Subcutaneous abdominal adipose tissue (tissue), 5 donors: ENCODE data around the gene AKT2.

ENCODE experiments used
- H3K27ac ChIP-seq: one replicate; pipeline ENCODE4 v1.7.0; 2013; ENCODE audit warnings: low read depth, mild to moderate bottlenecking, inconsistent platforms, low read length, moderate library complexity
- H3K27me3 ChIP-seq, 5 donors: one replicate each; pipeline ENCODE4 v1.7.0; 2013; ENCODE audit warnings: low read length in 5 of 5, inconsistent platforms in 1 of 5; ENCODE audit not compliant: control insufficient read depth in 5 of 5, insufficient read depth in 4 of 5
- H3K36me3 ChIP-seq, 5 donors: one replicate each; pipeline ENCODE4 v1.7.0; 2013; ENCODE audit warnings: low read length in 5 of 5; ENCODE audit not compliant: control insufficient read depth in 5 of 5, insufficient read depth in 5 of 5
- H3K4me1 ChIP-seq, 5 donors: one replicate each; pipeline ENCODE4 v1.7.0; 2013; ENCODE audit warnings: low read length in 5 of 5, mild to moderate bottlenecking in 3 of 5, moderate library complexity in 1 of 5; ENCODE audit not compliant: control insufficient read depth in 5 of 5, insufficient read depth in 5 of 5
- H3K4me3 ChIP-seq, 5 donors: one replicate each; pipeline ENCODE4 v1.7.0; 2013; ENCODE audit warnings: low read length in 5 of 5, low read depth in 1 of 5
- H3K9ac ChIP-seq, 5 donors: one replicate each; pipeline ENCODE4 v1.7.0; 2013; ENCODE audit warnings: low read length in 5 of 5, mild to moderate bottlenecking in 4 of 5, moderate library complexity in 3 of 5
- H3K9me3 ChIP-seq, 5 donors: one replicate each; pipeline ENCODE4 v1.7.0; 2013; ENCODE audit warnings: low read length in 5 of 5; ENCODE audit not compliant: control insufficient read depth in 5 of 5
- donor health status: healthy.
- donor health status: healthy.
- donor health status: healthy.
- donor health status: healthy.
- donor health status: healthy.

The AKT2 gene

DNA sequence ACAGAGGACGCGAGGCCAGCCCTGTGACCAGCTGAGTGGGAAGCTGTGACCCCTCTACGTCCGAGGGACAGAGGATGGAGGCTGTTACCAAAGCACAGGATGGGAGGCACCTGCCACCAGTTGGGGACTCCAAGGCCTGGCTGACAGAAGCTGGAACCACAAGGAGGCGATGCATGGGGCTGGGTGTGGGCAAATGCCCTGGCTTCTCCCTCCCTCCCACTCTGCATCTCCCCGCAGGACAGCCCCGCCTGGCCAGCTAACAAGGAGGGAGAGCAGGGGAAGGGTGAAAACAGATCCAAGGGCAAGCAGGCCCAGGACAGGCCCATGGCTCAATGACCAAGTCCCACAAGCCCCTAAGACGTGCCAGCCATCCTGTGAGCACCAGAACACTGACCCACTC, 28.6 kb downstream of the AKT2 start:
- Histone ChIP-seq H3K9ac (peak overlapping the region in 1 of 5 donors; percentile 43), H3K4me3 (no peak overlapping the region), H3K9me3 (no peaks in the 10 kb centered on the region), H3K36me3 (peaks cover 0 to 49% (median 44%) of the 10 kb centered on the region in 5 donors), H3K4me1 (peaks cover 0 to 61% (median 54%) of the 10 kb centered on the region in 5 donors), H3K27me3 (no peaks in the 10 kb centered on the region), H3K27ac (peak overlapping the region; percentile 69)

DNA sequence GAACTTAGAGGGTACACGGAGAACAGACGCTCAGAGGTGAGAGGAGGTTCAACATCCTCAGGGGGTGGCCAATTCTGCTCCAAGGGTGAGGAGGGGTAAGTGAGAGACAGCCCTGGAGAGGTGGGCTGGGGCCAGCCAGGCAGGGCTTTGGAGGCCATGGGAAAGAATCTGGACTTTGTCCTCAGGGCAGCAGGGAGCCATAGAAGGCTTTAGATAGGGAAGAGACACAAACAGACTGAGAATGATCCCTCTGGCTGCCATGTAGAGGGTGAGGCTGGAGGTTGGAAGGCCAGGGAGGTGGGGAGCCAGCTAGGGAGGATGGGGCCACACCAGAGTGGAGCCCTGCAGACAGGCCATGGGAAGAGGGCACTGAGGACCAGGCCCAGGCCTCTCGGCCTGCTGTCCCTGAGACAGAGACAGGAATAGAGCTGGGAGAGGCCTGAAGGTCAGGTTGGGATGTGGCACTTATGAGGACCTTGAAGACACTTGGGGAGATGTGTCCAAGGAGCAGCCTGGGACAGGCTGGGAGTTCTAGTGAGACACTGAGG, 29.5 kb downstream of the AKT2 start:
- H3K27ac ChIP-seq, result peak overlapping the region; percentile 69

DNA sequence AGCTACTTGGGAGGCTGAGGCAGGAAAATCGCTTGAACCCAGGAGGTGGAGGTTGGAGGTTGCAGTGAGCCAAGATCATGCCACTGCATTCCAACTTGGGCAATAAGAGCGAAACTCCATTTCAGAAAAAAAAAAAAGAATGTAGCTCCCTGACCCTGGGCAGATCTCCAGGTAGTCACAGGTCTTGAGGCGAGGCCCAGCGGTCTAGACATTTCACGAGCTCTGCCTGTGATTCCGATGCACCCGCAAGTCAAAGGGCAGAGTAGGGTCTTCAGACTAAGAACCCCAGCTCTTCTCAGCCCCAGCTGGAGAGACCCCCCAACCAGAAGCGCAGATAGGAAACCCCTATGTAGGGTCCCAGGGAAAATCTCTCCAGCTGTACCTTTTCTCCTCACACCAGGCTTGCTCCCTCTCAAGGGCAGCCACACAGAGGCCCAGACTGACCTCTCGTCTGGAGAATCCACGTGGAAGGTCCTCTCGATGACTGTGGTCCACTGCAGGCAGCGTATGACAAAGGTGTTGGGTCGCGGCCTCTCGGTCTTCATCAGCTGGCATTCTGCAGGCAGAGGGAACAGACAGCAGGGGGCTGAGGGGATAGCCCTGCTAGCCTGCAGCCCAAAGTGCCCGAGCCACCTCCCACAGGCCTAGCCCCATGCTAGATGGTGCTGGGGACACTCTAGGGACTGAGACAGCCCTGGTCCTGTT, 30.3 kb downstream of the AKT2 start:
- Histone ChIP-seq H3K4me1 (peaks cover 0 to 68% (median 51%) of the 10 kb centered on the region in 5 donors), H3K9me3 (no peaks in the 10 kb centered on the region), H3K9ac (no peak overlapping the region), H3K27ac (peak overlapping the region; percentile 37), H3K36me3 (peaks cover 0 to 57% (median 46%) of the 10 kb centered on the region in 5 donors), H3K4me3 (no peak overlapping the region), H3K27me3 (no peaks in the 10 kb centered on the region)

More for the DNA sequence above, 29.5 kb downstream of the AKT2 start:
- Histone ChIP-seq H3K36me3 (peaks cover 0 to 51% (median 44%) of the 10 kb centered on the region in 5 donors), H3K4me1 (peaks cover 0 to 62% (median 51%) of the 10 kb centered on the region in 5 donors), H3K9ac (no peak overlapping the region), H3K4me3 (no peak overlapping the region), H3K27me3 (no peaks in the 10 kb centered on the region), H3K9me3 (no peaks in the 10 kb centered on the region)

DNA sequence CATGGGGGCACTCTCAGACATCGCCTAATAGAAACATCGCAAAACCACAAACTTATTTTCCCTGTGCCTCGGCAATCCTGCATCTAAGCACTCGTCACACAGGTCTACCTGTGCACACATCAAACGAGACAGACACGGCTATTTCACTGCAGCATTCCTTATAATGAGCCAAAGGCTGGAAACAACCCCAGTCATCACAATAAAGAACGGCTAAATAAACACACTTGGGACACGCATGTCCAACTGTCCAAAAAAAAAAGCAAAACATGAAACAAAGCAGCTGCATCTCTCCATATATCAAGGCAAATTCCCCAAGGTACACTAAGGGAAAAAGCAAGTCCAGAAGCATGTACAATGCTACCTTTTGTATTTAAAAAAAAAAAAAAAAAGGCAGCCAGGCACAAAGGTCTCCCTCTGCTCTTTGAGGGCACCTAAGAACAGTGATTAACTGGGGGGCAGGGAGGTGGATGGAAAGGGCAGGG, 31.5 kb downstream of the AKT2 start:
- no peaks in the 10 kb centered on the region for H3K9me3 ChIP-seq
- peak overlapping the region; percentile 39 for H3K27ac ChIP-seq
- peaks cover 0 to 65% (median 50%) of the 10 kb centered on the region in 5 donors for H3K36me3 ChIP-seq
- H3K4me3 ChIP-seq, result no peak overlapping the region
- H3K9ac ChIP-seq, result no peak overlapping the region
- peaks cover 0 to 78% (median 58%) of the 10 kb centered on the region in 5 donors for H3K4me1 ChIP-seq
- H3K27me3 ChIP-seq, result no peaks in the 10 kb centered on the region

DNA sequence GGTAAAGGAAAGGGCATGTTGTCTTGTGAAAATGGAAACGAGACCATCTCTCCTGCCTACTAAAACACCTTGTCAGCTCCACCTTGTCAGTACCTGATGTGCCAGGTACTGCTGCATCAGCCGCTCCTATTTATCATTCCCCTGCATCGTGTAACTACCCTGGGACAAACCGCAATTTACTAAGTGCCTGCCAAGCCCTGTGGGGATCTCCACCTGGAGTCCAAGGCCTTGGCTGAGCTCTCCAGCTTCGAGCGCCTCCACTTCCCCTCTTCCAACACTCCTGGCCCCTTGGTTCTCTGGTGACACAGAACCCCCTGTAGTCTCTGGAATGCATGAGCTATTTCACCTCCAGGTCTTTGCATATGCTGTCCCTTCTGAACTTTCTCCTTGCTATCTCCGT, 32.8 kb downstream of the AKT2 start:
- Histone ChIP-seq H3K27ac (no peak overlapping the region), H3K27me3 (no peaks in the 10 kb centered on the region), H3K4me1 (peaks cover 0 to 87% (median 66%) of the 10 kb centered on the region in 5 donors), H3K4me3 (no peak overlapping the region), H3K9me3 (no peaks in the 10 kb centered on the region), H3K9ac (no peak overlapping the region), H3K36me3 (peaks cover 0 to 74% (median 59%) of the 10 kb centered on the region in 5 donors)

DNA sequence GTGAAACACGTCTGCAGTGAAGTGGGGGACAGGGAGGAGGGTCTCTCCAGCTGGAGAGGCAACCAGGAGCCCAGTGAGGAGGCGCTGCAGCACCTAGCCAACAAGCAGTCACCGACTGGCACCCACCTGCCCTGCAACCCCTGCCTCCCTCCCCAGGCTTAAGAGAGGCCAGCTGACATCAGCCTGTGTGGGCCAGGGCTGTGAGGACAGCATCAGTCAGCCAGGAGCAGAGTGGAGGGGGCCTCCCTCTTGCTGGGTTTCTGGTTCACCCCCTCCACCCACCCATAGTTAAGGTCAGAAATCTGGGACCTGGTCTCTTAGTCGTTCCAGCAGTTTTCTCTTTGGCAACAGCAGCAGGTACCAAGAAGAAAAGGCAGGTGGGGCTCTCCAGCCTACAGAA, 33.2 kb downstream of the AKT2 start:
- H3K4me1 ChIP-seq, result peaks cover 0 to 87% (median 66%) of the 10 kb centered on the region in 5 donors
- H3K4me3 ChIP-seq, result no peak overlapping the region
- no peak overlapping the region for H3K27ac ChIP-seq
- H3K27me3 ChIP-seq, result no peaks in the 10 kb centered on the region
- H3K36me3 ChIP-seq, result peaks cover 0 to 75% (median 59%) of the 10 kb centered on the region in 5 donors
- no peak overlapping the region for H3K9ac ChIP-seq
- no peaks in the 10 kb centered on the region for H3K9me3 ChIP-seq

DNA sequence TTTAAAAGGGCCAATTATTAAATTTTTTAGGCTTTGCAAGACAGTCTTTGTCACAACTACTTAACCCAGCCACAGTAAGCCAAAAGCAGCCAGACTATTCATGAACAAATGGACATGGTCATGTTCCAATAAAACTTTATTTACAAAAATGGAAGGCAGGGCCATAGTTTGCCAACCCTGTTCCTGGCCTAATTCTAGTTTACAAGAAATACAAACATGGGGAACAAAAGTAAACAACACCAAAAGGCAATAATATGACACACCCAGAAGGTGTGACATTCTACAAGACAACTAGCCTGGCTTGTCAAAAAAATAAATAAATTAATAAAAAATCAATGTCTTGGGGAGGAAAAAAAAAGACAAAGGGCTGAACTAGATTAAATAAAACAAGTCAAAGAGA, 33.9 kb downstream of the AKT2 start:
- Histone ChIP-seq H3K27ac (no peak overlapping the region), H3K9ac (no peak overlapping the region), H3K9me3 (no peaks in the 10 kb centered on the region), H3K36me3 (peaks cover 0 to 68% (median 52%) of the 10 kb centered on the region in 5 donors), H3K27me3 (no peaks in the 10 kb centered on the region), H3K4me3 (no peak overlapping the region), H3K4me1 (peaks cover 0 to 87% (median 65%) of the 10 kb centered on the region in 5 donors)

DNA sequence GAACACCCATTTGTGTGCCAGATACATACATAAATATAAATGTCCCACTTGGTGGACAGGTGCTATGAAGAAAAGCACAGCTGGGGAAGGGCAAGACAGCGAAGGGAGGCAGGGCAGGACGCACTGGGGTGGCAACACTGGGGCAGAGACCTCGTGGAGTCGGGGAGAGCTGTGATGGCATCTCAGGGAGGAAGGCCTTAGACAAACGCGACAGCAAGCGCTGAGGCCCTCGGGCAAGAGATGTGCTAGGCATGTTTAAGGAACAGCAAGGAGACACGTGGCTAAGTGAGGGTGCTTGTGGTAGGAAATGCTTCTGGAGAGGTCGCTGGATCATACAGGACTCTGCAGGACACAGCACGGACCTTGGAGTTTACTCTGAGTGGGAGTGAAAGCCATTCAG, 35.4 kb downstream of the AKT2 start:
- Histone ChIP-seq H3K27ac (peak overlapping the region; percentile 50), H3K27me3 (no peaks in the 10 kb centered on the region), H3K4me1 (peaks cover 4 to 87% (median 67%) of the 10 kb centered on the region in 5 donors), H3K9ac (no peak overlapping the region), H3K9me3 (no peaks in the 10 kb centered on the region), H3K4me3 (no peak overlapping the region), H3K36me3 (peaks cover 0 to 53% (median 37%) of the 10 kb centered on the region in 5 donors)

DNA sequence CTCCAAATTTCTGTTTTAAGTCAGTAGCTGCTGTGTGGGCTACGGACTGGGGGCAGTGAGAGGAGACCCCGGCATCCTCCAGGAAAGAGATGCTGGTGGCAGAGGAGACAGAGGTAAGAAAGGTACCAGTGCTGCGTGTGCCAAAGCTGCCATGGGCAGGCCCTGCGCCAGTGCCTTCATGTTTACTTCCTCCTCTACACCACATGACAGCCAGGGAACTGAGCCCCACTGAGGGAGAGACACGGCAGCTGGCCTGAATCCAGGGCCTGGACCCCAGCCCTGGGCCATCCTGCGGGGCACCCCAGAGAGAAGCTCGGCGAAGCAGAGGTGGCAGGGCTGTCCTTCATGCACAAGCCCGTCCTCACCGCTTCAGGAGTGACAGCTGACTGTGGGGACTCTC, 35.9 kb downstream of the AKT2 start:
- H3K9me3 ChIP-seq, result no peaks in the 10 kb centered on the region
- H3K27me3 ChIP-seq, result no peaks in the 10 kb centered on the region
- H3K4me3 ChIP-seq, result no peak overlapping the region
- peaks cover 4 to 87% (median 67%) of the 10 kb centered on the region in 5 donors for H3K4me1 ChIP-seq
- H3K36me3 ChIP-seq, result peaks cover 0 to 49% (median 34%) of the 10 kb centered on the region in 5 donors
- no peak overlapping the region for H3K9ac ChIP-seq
- peak overlapping the region; percentile 50 for H3K27ac ChIP-seq

DNA sequence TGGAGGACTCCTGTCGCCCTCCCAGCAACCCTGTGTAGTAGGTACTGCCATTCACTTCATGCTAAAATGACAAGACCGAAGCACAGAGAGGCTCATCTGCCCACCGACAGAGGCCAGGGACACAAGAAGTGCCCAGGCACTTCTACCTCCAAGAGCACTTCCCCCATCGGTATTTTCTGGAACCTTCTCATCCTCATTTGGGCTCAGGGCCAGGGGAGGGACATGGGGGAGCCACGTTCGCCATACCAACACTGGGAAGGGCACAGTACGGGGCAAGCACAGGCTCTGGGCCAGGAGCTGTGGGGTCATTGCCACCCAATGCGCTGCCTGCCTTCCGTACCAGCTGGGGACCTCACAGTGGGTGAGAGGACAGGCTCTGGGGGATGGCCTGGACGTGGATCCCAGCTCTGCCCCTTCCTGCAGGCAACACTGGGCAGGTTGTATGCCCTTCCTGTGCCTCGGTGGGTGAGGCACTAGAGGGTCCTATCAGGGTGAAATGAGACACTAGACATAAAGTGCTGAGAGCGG, 37.3 kb downstream of the AKT2 start:
- Histone ChIP-seq H3K9ac (peak overlapping the region in 3 of 5 donors; percentile 53 to 78 (median 73)), H3K27ac (peak overlapping the region; percentile 89), H3K27me3 (no peaks in the 10 kb centered on the region), H3K36me3 (peaks cover 0 to 40% (median 26%) of the 10 kb centered on the region in 5 donors), H3K9me3 (no peaks in the 10 kb centered on the region), H3K4me3 (no peak overlapping the region), H3K4me1 (peaks cover 4 to 85% (median 65%) of the 10 kb centered on the region in 5 donors)
